Activated T-cell treated with anti-CD3 and anti-CD28 coated beads, Interleukin-2, amount 50 U/mL, for 1 hour (primary cell): Measurements from ENCODE around the gene DUSP28.
"Not testable (repeated sequence)": the region's sequence is repeated elsewhere in the genome, so short reads cannot be mapped to it uniquely, and the experiment has no call there.

ENCODE experiments used
- DNase-seq: peaks from one replicate; pipeline ENCODE4 v3.0.0-alpha.2; 2020

The DUSP28 gene

GRCh38 chr2:240561325-240561971, 1.3 kb downstream of the DUSP28 start:
- DNase-seq: peak; percentile 29

GRCh38 chr2:240563231-240563630, 3.1 kb downstream of the DUSP28 start:
- not testable (repeated sequence) for DNase-seq

GRCh38 chr2:240563951-240564560, 3.9 kb downstream of the DUSP28 start:
- DNase-seq: no peak

- peak; percentile 57 for DNase-seq
These were observed 4.6 kb downstream of the DUSP28 start for GRCh38 chr2:240564561-240565332.

GRCh38 chr2:240565333-240566202, 5.4 kb downstream of the DUSP28 start:
- peak; percentile 89 for DNase-seq

GRCh38 chr2:240566203-240567136, 6.3 kb downstream of the DUSP28 start:
- DNase-seq: peak; percentile 96

GRCh38 chr2:240567137-240567871, 7.1 kb downstream of the DUSP28 start:
- DNase-seq: peak; percentile 59

- DNase-seq: peak; percentile 72
These were observed 7.9 kb downstream of the DUSP28 start, which contains the start of gene RNPEPL1 for GRCh38 chr2:240567872-240568677. RNPEPL1 (plus strand) TSS chr2:240568484; CDS start chr2:240568587, 103 bp downstream.

GRCh38 chr2:240568678-240569522, 8.7 kb downstream of the DUSP28 start:
- DNase-seq: peak; percentile 68

GRCh38 chr2:240569523-240569997, 9.4 kb downstream of the DUSP28 start:
- no peak for DNase-seq

GRCh38 chr2:240569998-240570530, 9.9 kb downstream of the DUSP28 start:
- DNase-seq: peak; percentile 21

GRCh38 chr2:240570531-240571313, 10.6 kb downstream of the DUSP28 start:
- peak; percentile 16 for DNase-seq

GRCh38 chr2:240571314-240571973, 11.3 kb downstream of the DUSP28 start:
- DNase-seq: no peak

- peak; percentile 17 for DNase-seq
These were observed 12.2 kb downstream of the DUSP28 start for GRCh38 chr2:240572141-240573031.

GRCh38 chr2:240573071-240573515, 12.9 kb downstream of the DUSP28 start:
- DNase-seq: no peak
